Tibial nerve (tissue), 4 donors: ENCODE data around the gene ACSM3. TPM values are rescaled to one million over a fixed set of nuclear protein-coding genes. Genes with fewer than 3 reads are reported as not detected.
"Not testable (repeated sequence)": the region's sequence is repeated elsewhere in the genome, so short reads cannot be mapped to it uniquely, and the experiment has no call there.

Experiments used
- DNase-seq, 2 donors: peaks; one replicate each; pipeline ENCODE4 v3.0.0-alpha.2; 2019; ENCODE audit warnings: low spot score in 2 of 2
- H3K27ac ChIP-seq, 4 donors: fragments of 200-600 bp; sonication (generic) in 3 of 4; one replicate each; pipeline ENCODE4 v1.5.1; 2017 to 2019; ENCODE audit warnings: mild to moderate bottlenecking in 1 of 4
- H3K27me3 ChIP-seq, 2 donors: fragments of 200-600 bp; sonication (generic) in 1 of 2; one replicate each; pipeline versions ENCODE4 v1.5.1 to v1.6.0; 2017 to 2019
- H3K36me3 ChIP-seq, 3 donors: fragments of 200-600 bp; sonication (generic); one replicate each; pipeline ENCODE4 v1.5.1; 2018 to 2019
- H3K4me1 ChIP-seq, 4 donors: fragments of 200-600 bp; sonication (generic) in 3 of 4; one replicate each; pipeline ENCODE4 v1.5.1; 2017 to 2019
- H3K4me3 ChIP-seq, 4 donors: fragments of 200-600 bp; sonication (generic) in 3 of 4; one replicate each; pipeline ENCODE4 v1.5.1; 2017 to 2019; ENCODE audit warnings: mild to moderate bottlenecking in 1 of 4, moderate library complexity in 1 of 4
- H3K9me3 ChIP-seq, 4 donors: fragments of 200-600 bp; sonication (generic) in 3 of 4; one replicate each; pipeline ENCODE4 v1.5.1; 2017 to 2019
- CTCF ChIP-seq, 5 experiments: fragments of 200-600 bp in 3 of 5; fragments of 450-650 bp in 2 of 5; sonication (generic) in 3 of 5; IDR thresholded peaks; one replicate each; pipeline ENCODE4 v1.5.1; 2016 to 2019; ENCODE audit warnings: antibody characterized with exemption in 5 of 5, mild to moderate bottlenecking in 3 of 5, moderate library complexity in 2 of 5
- EP300 ChIP-seq, 2 donors: sonication (generic); formaldehyde crosslinking; IDR thresholded peaks; one replicate each; pipeline ENCODE4 v1.6.1; 2017; ENCODE audit warnings: antibody characterized with exemption in 2 of 2, mild to moderate bottlenecking in 1 of 2
- POLR2A ChIP-seq, 2 donors: fragments of 450-650 bp; IDR thresholded peaks; one replicate each; pipeline ENCODE4 v1.6.1; 2017; ENCODE audit warnings: antibody characterized with exemption in 2 of 2, mild to moderate bottlenecking in 2 of 2, moderate library complexity in 2 of 2
- WGBS, 2 donors: methylation state at CpG; one replicate each; pipeline ENCODE4 v1.1.5; 2018; 5-methylcytosine and 5-hydroxymethylcytosine counted together
- total RNA-seq, 4 donors: library from RNA; depleted of rRNA; stranded (reverse); fragments of >200 nt; gene quantifications; one replicate each; pipeline ENCODE4 v1.1.0, GENCODE V29; 2016

The ACSM3 gene
- total RNA-seq, 4 donors from 2014 or later = 1.2 to 2.5 (median 1.6) TPM

- Histone ChIP-seq H3K27me3 (no peaks in the 10 kb centered on the region), H3K36me3 (no peaks in the 10 kb centered on the region), H3K27ac (no peak overlapping the region), H3K4me3 (no peak overlapping the region), H3K4me1 (peaks cover 0 to 4% (median 0%) of the 10 kb centered on the region in 4 donors), H3K9me3 (no peaks in the 10 kb centered on the region)
- 68% methylated on average over 2 of the region's 2 CpGs for WGBS, 2 donors
- no peak for DNase-seq
- no peak for TF ChIP-seq EP300 (IDR thresholded peaks at IDR 0.05)
- TF ChIP-seq CTCF (IDR thresholded peaks at IDR 0.05) = no peak
- TF ChIP-seq POLR2A (IDR thresholded peaks at IDR 0.05) = no peak
These were observed 3.5 kb upstream of the ACSM3 start for GRCh38 chr16:20760346-20760745.

GRCh38 chr16:20761175-20761574 is 2.6 kb upstream of the ACSM3 start:
- no peak overlapping the region for H3K4me3 ChIP-seq
- peaks cover 0 to 4% (median 0%) of the 10 kb centered on the region in 4 donors for H3K4me1 ChIP-seq
- TF ChIP-seq POLR2A (IDR thresholded peaks at IDR 0.05) = no peak
- TF ChIP-seq EP300 (IDR thresholded peaks at IDR 0.05) = no peak
- no peak for TF ChIP-seq CTCF (IDR thresholded peaks at IDR 0.05)
- no peaks in the 10 kb centered on the region for H3K27me3 ChIP-seq
- H3K9me3 ChIP-seq = no peaks in the 10 kb centered on the region
- H3K36me3 ChIP-seq = no peaks in the 10 kb centered on the region
- H3K27ac ChIP-seq = no peak overlapping the region
- 77 to 81% methylated on average over 1 of the region's 1 CpG for WGBS, 2 donors
- DNase-seq = no peak

- 95 to 97% methylated on average over 3 of the region's 3 CpGs for WGBS, 2 donors
- no peak overlapping the region for H3K27ac ChIP-seq
These were observed 1.2 kb upstream of the ACSM3 start for GRCh38 chr16:20762404-20763123.

GRCh38 chr16:20764448-20764847 is 634 bp downstream of the ACSM3 start:
- not testable (repeated sequence) for DNase-seq, H3K27ac ChIP-seq, H3K9me3 ChIP-seq, H3K27me3 ChIP-seq, H3K4me3 ChIP-seq, H3K4me1 ChIP-seq, H3K36me3 ChIP-seq
- 79 to 86% methylated on average over 1 of the region's 1 CpG for WGBS, 2 donors

More at GRCh38 chr16:20762404-20763123, 1.2 kb upstream of the ACSM3 start:
- no peak for TF ChIP-seq CTCF (IDR thresholded peaks at IDR 0.05)
- no peak for TF ChIP-seq POLR2A (IDR thresholded peaks at IDR 0.05)
- TF ChIP-seq EP300 (IDR thresholded peaks at IDR 0.05) = no peak
- Histone ChIP-seq H3K36me3 (no peaks in the 10 kb centered on the region), H3K27me3 (no peaks in the 10 kb centered on the region), H3K9me3 (no peaks in the 10 kb centered on the region), H3K4me3 (no peak overlapping the region), H3K4me1 (peaks cover 0 to 4% (median 0%) of the 10 kb centered on the region in 4 donors)
- DNase-seq = no peak

- WGBS, 2 donors = 85 to 93% methylated on average over 2 of the region's 2 CpGs
- Histone ChIP-seq H3K27ac (no peak overlapping the region), H3K36me3 (no peaks in the 10 kb centered on the region), H3K9me3 (no peaks in the 10 kb centered on the region), H3K27me3 (no peaks in the 10 kb centered on the region), H3K4me3 (no peak overlapping the region), H3K4me1 (peaks cover 0 to 4% (median 0%) of the 10 kb centered on the region in 4 donors)
- TF ChIP-seq EP300 (IDR thresholded peaks at IDR 0.05) (no peak), CTCF (IDR thresholded peaks at IDR 0.05) (no peak), POLR2A (IDR thresholded peaks at IDR 0.05) (no peak)
- no peak for DNase-seq
These were observed 1.9 kb downstream of the ACSM3 start for GRCh38 chr16:20765732-20766131.
